GM23338 (cell line): ENCODE data around the gene ZBTB20. TPM values are rescaled to one million over a fixed set of nuclear protein-coding genes. Genes with fewer than 3 reads are reported as not detected.

Source experiments
- ATAC-seq: fragments of 200-7000 bp; cut with Tn5 transposase; 3 replicates; pipeline ENCODE4 v1.9.1; 2020
- DNase-seq: peaks from one replicate; pipeline ENCODE4 v3.0.0-alpha.2; 2015; ENCODE audit warnings: low spot score
- H2AFZ ChIP-seq: fragments of 200-600 bp; sonication (generic); 2 replicates; pipeline ENCODE4 v1.8.0; 2016; ENCODE audit warnings: antibody characterized with exemption, mild to moderate bottlenecking, moderate library complexity
- H3F3A ChIP-seq: fragments of 200-600 bp; sonication (generic); replicated peaks from 2 replicates; pipeline ENCODE4 v1.8.0; 2017; ENCODE audit warnings: antibody characterized with exemption, mixed run types, low read depth
- H3K27ac ChIP-seq: fragments of 200-600 bp; sonication (generic); 2 replicates; pipeline ENCODE4 v1.6.1; 2016; ENCODE audit warnings: low read depth
- H3K27me3 ChIP-seq: fragments of 200-600 bp; sonication (generic); 2 replicates; pipeline ENCODE4 v1.8.0; 2016; ENCODE audit warnings: mild to moderate bottlenecking, mixed run types, moderate library complexity; ENCODE audit not compliant: insufficient read depth
- H3K36me3 ChIP-seq: fragments of 200-600 bp; sonication (generic); 2 replicates; pipeline ENCODE4 v1.8.0; 2016; ENCODE audit warnings: mild to moderate bottlenecking; ENCODE audit not compliant: insufficient read depth
- H3K4me1 ChIP-seq: fragments of 200-600 bp; sonication (generic); 2 replicates; pipeline ENCODE4 v1.8.0; 2016; ENCODE audit warnings: mild to moderate bottlenecking, moderate library complexity; ENCODE audit not compliant: insufficient read depth
- H3K4me2 ChIP-seq: fragments of 200-600 bp; sonication (generic); 2 replicates; pipeline ENCODE4 v1.7.1; 2017; ENCODE audit warnings: mixed run types
- H3K4me3 ChIP-seq: fragments of 200-600 bp; sonication (generic); 2 replicates; pipeline ENCODE4 v1.6.1; 2016; ENCODE audit warnings: mixed run types
- H3K79me2 ChIP-seq: fragments of 200-600 bp; sonication (generic); replicated peaks from 2 replicates; pipeline ENCODE4 v1.8.0; 2017; ENCODE audit warnings: mild to moderate bottlenecking; ENCODE audit not compliant: insufficient read depth
- H3K9me2 ChIP-seq: fragments of 200-600 bp; sonication (generic); 2 replicates; pipeline ENCODE4 v1.8.0; 2017; ENCODE audit not compliant: insufficient read depth
- H4K20me1 ChIP-seq: fragments of 200-600 bp; sonication (generic); replicated peaks from 2 replicates; pipeline ENCODE4 v1.8.0; 2017; ENCODE audit warnings: mild to moderate bottlenecking; ENCODE audit not compliant: insufficient read depth
- H3K27ac Mint-ChIP-seq: 2 replicates; pipeline ENCODE4 v1.8.0; 2020; ENCODE audit warnings: inconsistent platforms, mild to moderate bottlenecking, moderate library complexity, mixed read lengths
- H3K27me3 Mint-ChIP-seq: 3 replicates; pipeline ENCODE4 v1.8.0; 2022; ENCODE audit warnings: low read depth, mild to moderate bottlenecking, moderate library complexity, mixed read lengths, inconsistent platforms; ENCODE audit not compliant: insufficient read depth, poor library complexity
- H3K36me3 Mint-ChIP-seq: 3 replicates; pipeline ENCODE4 v1.8.0; 2021; ENCODE audit warnings: low read depth, mild to moderate bottlenecking, inconsistent platforms, moderate library complexity, mixed read lengths
- H3K4me1 Mint-ChIP-seq: 3 replicates; pipeline ENCODE4 v1.8.0; 2020; ENCODE audit warnings: mild to moderate bottlenecking, inconsistent platforms, mixed read lengths
- H3K4me3 Mint-ChIP-seq: 3 replicates; pipeline ENCODE4 v1.8.0; 2021; ENCODE audit warnings: moderate library complexity, mild to moderate bottlenecking, inconsistent platforms, mixed read lengths
- H3K9me3 Mint-ChIP-seq: 3 replicates; pipeline ENCODE4 v1.8.0; 2020; ENCODE audit warnings: moderate library complexity, mild to moderate bottlenecking, inconsistent platforms, mixed read lengths
- CREB1 ChIP-seq: fragments of 250-450 bp; sonication (Bioruptor Pico); IDR thresholded peaks from 2 replicates; pipeline ENCODE4 v1.5.0; 2020; ENCODE audit warnings: low read depth, mild to moderate bottlenecking, moderate library complexity
- ETS1 ChIP-seq: IDR thresholded peaks from 2 replicates; pipeline ENCODE4 v1.6.1; 2016; ENCODE audit warnings: antibody characterized with exemption
- EZH2 ChIP-seq: fragments of 200-600 bp; sonication (generic); IDR thresholded peaks from one replicate; pipeline ENCODE4 v1.8.0; 2017; ENCODE audit warnings: antibody characterized with exemption, mild to moderate bottlenecking, low read depth; ENCODE audit not compliant: unreplicated experiment
- EZH2phosphoT487 ChIP-seq: fragments of 200-600 bp; sonication (generic); IDR thresholded peaks from one replicate; pipeline ENCODE4 v1.8.1; 2018; ENCODE audit warnings: antibody characterized with exemption; ENCODE audit not compliant: unreplicated experiment
- JUNB ChIP-seq: IDR thresholded peaks from one replicate; pipeline ENCODE4 v1.6.1; 2016; ENCODE audit warnings: antibody characterized with exemption; ENCODE audit not compliant: unreplicated experiment
- NANOG ChIP-seq: IDR thresholded peaks from 2 replicates; pipeline ENCODE4 v1.6.1; 2016; ENCODE audit warnings: antibody characterized with exemption, borderline replicate concordance
- POLR2AphosphoS5 ChIP-seq: IDR thresholded peaks from 2 replicates; pipeline ENCODE4 v1.6.1; 2016; ENCODE audit warnings: antibody characterized with exemption, low read depth
- STAT1 ChIP-seq: IDR thresholded peaks from one replicate; pipeline ENCODE4 v1.6.1; 2016; ENCODE audit warnings: antibody characterized with exemption; ENCODE audit not compliant: unreplicated experiment
- polyA plus RNA-seq: library from polyadenylated mRNA; unstranded; fragments of >200 nt; fragmentation: Nextera tagmentation; extraction: Ambion mirVana; gene quantifications from 2 replicates; pipeline ENCODE4 v1.2.1, GENCODE V29; 2016
- total RNA-seq: library from RNA; depleted of rRNA; stranded (reverse); fragments of >200 nt; shearing (Covaris generic); gene quantifications from 2 replicates; pipeline ENCODE4 v1.2.3, GENCODE V29; 2014
- TF ChIP-seq, protein P1 (sequence below): IDR thresholded peaks from one replicate; pipeline ENCODE4 v1.6.1; 2018; ENCODE audit warnings: antibody characterized with exemption; ENCODE audit not compliant: unreplicated experiment
- TF ChIP-seq, protein P2 (sequence below): fragments of 250-450 bp; sonication (Bioruptor Pico); IDR thresholded peaks from 2 replicates; pipeline ENCODE4 v1.5.0; 2020; ENCODE audit warnings: mild to moderate bottlenecking, moderate library complexity

Gene ZBTB20
- total and polyA plus RNA-seq, 2 experiments from 2014 or later = 2.0 to 3.3 TPM

DNA sequence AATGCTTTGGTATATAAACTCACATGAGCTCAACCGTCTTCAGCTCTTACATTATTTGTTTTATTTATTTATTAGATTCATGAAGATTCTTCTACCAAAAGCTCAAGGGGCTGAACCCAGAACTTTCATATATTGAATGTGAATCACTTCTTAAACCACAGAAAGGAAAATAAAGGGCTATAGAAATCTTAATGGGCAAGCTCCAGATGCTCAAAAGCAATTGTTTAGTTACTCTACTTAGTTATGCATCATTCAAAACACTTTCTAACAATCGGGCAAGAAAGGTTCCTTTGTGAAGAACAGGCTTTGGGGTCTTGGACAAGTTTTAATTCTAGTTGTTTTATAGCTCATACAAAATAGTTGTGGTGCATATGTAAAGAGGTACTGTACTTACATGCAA lies 473.1 kb downstream of the ZBTB20 start:
- Histone ChIP-seq H3K4me3 (no peak overlapping the region), H4K20me1 (no peaks in the 10 kb centered on the region), H3K27me3 (no peaks in the 10 kb centered on the region), H3F3A (no peaks in the 10 kb centered on the region), H3K79me2 (no peaks in the 10 kb centered on the region), H3K27ac (no peak overlapping the region), H3K4me1 (peaks cover 23% of the 10 kb centered on the region), H3K36me3 (no peaks in the 10 kb centered on the region), H3K9me2 (no peaks in the 10 kb centered on the region), H3K4me2 (peak overlapping the region; percentile 34; the same call in 1 of the 2 replicates), H2AFZ (no peak overlapping the region)
- H3K27me3 Mint-ChIP-seq = peaks cover 2% of the 10 kb centered on the region
- H3K36me3 Mint-ChIP-seq = peaks cover 10% of the 10 kb centered on the region; the same call in 2 of the 3 replicates
- H3K27ac Mint-ChIP-seq = peak overlapping the region; percentile 59
- H3K9me3 Mint-ChIP-seq = peaks cover 10% of the 10 kb centered on the region
- DNase-seq = no peak
- H3K4me1 Mint-ChIP-seq = peaks cover 31% of the 10 kb centered on the region
- H3K4me3 Mint-ChIP-seq = peak overlapping the region; percentile 25; the same call in 1 of the 3 replicates
- no peak for ATAC-seq
- TF ChIP-seq EZH2phosphoT487 = no peak
- TF ChIP-seq NANOG = no peak
- TF ChIP-seq STAT1 = no peak
- TF ChIP-seq ETS1 = no peak
- TF ChIP-seq JUNB = no peak
- TF ChIP-seq CREB1 = no peak
- TF ChIP-seq, protein P1, sequence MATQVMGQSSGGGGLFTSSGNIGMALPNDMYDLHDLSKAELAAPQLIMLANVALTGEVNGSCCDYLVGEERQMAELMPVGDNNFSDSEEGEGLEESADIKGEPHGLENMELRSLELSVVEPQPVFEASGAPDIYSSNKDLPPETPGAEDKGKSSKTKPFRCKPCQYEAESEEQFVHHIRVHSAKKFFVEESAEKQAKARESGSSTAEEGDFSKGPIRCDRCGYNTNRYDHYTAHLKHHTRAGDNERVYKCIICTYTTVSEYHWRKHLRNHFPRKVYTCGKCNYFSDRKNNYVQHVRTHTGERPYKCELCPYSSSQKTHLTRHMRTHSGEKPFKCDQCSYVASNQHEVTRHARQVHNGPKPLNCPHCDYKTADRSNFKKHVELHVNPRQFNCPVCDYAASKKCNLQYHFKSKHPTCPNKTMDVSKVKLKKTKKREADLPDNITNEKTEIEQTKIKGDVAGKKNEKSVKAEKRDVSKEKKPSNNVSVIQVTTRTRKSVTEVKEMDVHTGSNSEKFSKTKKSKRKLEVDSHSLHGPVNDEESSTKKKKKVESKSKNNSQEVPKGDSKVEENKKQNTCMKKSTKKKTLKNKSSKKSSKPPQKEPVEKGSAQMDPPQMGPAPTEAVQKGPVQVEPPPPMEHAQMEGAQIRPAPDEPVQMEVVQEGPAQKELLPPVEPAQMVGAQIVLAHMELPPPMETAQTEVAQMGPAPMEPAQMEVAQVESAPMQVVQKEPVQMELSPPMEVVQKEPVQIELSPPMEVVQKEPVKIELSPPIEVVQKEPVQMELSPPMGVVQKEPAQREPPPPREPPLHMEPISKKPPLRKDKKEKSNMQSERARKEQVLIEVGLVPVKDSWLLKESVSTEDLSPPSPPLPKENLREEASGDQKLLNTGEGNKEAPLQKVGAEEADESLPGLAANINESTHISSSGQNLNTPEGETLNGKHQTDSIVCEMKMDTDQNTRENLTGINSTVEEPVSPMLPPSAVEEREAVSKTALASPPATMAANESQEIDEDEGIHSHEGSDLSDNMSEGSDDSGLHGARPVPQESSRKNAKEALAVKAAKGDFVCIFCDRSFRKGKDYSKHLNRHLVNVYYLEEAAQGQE = no peak
- TF ChIP-seq POLR2AphosphoS5 = no peak

- H3K9me2 ChIP-seq = no peaks in the 10 kb centered on the region
- ATAC-seq (no peak), DNase-seq (no peak)
- Mint-ChIP-seq H3K36me3 (peaks cover 10% of the 10 kb centered on the region; the same call in 2 of the 3 replicates), H3K9me3 (peaks cover 10% of the 10 kb centered on the region), H3K4me3 (peak overlapping the region; percentile 25; the same call in 1 of the 3 replicates), H3K27me3 (peaks cover 2% of the 10 kb centered on the region), H3K4me1 (peaks cover 31% of the 10 kb centered on the region), H3K27ac (peak overlapping the region; percentile 59; the same call in 1 of the 2 replicates)
- no peaks in the 10 kb centered on the region for H3K36me3 ChIP-seq
- peaks cover 23% of the 10 kb centered on the region for H3K4me1 ChIP-seq
- H3K79me2 ChIP-seq = no peaks in the 10 kb centered on the region
- H3F3A ChIP-seq = no peaks in the 10 kb centered on the region
- H2AFZ ChIP-seq = no peak overlapping the region
- H4K20me1 ChIP-seq = no peaks in the 10 kb centered on the region
- no peak overlapping the region for H3K27ac ChIP-seq
- H3K4me3 ChIP-seq = no peak overlapping the region
- no peak for TF ChIP-seq EZH2
- TF ChIP-seq, protein P2, sequence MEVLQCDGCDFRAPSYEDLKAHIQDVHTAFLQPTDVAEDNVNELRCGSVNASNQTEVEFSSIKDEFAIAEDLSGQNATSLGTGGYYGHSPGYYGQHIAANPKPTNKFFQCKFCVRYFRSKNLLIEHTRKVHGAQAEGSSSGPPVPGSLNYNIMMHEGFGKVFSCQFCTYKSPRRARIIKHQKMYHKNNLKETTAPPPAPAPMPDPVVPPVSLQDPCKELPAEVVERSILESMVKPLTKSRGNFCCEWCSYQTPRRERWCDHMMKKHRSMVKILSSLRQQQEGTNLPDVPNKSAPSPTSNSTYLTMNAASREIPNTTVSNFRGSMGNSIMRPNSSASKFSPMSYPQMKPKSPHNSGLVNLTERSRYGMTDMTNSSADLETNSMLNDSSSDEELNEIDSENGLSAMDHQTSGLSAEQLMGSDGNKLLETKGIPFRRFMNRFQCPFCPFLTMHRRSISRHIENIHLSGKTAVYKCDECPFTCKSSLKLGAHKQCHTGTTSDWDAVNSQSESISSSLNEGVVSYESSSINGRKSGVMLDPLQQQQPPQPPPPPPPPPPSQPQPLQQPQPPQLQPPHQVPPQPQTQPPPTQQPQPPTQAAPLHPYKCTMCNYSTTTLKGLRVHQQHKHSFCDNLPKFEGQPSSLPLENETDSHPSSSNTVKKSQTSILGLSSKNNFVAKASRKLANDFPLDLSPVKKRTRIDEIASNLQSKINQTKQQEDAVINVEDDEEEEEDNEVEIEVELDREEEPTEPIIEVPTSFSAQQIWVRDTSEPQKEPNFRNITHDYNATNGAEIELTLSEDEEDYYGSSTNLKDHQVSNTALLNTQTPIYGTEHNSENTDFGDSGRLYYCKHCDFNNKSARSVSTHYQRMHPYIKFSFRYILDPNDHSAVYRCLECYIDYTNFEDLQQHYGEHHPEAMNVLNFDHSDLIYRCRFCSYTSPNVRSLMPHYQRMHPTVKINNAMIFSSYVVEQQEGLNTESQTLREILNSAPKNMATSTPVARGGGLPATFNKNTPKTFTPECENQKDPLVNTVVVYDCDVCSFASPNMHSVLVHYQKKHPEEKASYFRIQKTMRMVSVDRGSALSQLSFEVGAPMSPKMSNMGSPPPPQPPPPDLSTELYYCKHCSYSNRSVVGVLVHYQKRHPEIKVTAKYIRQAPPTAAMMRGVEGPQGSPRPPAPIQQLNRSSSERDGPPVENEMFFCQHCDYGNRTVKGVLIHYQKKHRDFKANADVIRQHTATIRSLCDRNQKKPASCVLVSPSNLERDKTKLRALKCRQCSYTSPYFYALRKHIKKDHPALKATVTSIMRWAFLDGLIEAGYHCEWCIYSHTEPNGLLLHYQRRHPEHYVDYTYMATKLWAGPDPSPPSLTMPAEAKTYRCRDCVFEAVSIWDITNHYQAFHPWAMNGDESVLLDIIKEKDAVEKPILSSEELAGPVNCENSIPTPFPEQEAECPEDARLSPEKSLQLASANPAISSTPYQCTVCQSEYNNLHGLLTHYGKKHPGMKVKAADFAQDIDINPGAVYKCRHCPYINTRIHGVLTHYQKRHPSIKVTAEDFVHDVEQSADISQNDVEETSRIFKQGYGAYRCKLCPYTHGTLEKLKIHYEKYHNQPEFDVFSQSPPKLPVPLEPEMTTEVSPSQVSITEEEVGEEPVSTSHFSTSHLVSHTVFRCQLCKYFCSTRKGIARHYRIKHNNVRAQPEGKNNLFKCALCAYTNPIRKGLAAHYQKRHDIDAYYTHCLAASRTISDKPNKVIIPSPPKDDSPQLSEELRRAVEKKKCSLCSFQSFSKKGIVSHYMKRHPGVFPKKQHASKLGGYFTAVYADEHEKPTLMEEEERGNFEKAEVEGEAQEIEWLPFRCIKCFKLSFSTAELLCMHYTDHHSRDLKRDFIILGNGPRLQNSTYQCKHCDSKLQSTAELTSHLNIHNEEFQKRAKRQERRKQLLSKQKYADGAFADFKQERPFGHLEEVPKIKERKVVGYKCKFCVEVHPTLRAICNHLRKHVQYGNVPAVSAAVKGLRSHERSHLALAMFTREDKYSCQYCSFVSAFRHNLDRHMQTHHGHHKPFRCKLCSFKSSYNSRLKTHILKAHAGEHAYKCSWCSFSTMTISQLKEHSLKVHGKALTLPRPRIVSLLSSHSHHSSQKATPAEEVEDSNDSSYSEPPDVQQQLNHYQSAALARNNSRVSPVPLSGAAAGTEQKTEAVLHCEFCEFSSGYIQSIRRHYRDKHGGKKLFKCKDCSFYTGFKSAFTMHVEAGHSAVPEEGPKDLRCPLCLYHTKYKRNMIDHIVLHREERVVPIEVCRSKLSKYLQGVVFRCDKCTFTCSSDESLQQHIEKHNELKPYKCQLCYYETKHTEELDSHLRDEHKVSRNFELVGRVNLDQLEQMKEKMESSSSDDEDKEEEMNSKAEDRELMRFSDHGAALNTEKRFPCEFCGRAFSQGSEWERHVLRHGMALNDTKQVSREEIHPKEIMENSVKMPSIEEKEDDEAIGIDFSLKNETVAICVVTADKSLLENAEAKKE (CRISPR knock-in tag) = no peak
- peak; percentile 45; the same call in 1 of the 2 replicates for TF ChIP-seq NANOG
- no peaks in the 10 kb centered on the region for H3K27me3 ChIP-seq
- H3K4me2 ChIP-seq = peak overlapping the region; percentile 34; the same call in 1 of the 2 replicates
Observed at GRCh38 chr3:114673481-114673880, 473.6 kb downstream of the ZBTB20 start.
